ENCODE results near the gene THSD7B.

THSD7B gene

DNA sequence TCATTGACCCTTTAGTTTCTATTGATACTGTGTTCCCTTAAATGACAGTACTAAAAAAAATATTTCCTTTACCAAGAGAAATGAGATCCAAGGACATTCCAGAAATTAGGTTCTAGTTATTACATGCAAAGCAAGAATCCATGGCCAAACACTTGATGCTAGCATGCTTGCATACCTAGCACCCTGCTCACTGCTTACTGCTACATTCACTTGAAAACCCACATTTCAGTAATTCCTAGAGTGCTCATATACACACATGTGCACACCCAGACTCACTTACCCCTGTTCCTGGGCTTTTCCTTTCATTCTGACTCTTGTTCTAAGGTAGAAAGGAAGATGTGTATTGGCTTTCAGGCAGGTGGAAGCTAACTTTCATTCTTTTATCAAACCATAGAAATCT lies 395.9 kb downstream of the THSD7B start:
- DNase-seq: no peak

DNA sequence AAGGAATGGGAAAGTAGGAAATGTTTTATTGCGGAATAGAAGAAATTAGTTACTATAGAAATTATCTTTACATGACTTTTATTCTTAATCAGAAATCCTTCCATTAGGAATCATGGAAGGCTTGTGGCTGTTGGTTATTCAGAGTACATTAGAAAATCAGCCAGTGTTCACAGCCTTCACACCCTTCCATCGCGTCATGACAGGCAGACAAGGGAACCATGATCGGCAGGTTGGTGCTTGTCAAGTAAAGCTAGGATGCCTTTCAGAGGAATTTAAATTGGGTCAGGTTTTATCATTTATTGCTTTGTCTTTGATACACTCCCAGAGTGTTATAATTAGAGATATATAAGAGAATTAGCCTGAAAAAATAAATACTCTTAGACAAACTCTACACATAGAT lies 400.6 kb downstream of the THSD7B start:
- no peak for DNase-seq

DNA sequence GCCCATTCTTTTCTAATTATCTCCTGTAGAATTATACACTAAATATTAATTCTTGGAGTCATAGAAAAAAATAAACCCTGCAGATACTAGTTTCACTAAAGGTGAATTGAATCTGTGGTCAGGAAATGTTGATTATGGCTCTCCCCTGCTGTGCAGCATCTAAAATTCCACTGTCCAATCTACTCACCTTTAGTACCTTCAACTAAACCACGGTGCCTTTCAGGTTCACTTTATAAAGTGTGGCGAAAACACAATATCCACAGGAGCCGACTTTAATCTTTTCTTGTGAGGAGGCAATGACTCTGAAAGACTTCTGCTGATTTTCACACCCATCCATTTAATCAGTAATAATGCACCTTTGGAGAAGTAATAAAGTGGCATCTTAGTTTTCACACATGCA lies 402.3 kb downstream of the THSD7B start:
- no peak for DNase-seq

DNA sequence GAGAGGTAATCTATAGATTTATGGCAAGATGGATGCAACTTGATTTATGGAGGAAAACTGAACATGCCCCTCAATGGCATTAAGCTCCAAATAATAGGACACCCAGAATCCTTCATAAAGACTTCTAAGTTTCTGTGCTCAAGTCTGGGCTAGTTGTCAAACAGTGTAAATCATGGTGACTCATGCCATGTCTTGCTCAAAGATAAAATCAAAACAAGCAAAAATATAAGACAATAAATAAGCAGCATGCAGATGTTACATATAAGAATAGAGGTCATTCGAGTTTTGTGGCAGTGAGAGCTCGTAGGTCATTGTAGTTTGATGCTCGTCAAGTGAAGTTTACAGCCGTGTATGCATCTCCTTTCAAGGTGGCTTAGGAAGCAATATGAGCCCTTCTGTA lies 403.2 kb downstream of the THSD7B start:
- no peak for DNase-seq

DNA sequence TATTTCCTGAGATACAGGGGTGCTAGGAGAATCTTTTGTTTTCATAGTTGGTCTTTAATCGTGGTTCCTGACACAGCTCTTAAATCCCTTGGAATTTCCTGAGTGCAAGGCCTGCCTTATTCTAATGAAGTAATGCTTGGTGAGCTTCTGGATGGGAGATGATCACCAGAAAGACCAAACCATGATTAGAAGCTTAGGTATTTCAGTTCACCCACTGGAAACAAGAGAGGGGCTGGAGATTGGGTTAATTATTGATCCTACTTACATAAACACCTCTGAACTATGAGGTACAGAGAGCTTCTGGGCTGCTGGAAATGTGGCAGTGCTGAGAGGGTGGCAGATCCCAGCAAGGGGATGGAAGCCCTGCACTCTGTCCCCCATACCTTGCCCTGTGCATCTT lies 406.8 kb downstream of the THSD7B start:
- DNase-seq: no peak

DNA sequence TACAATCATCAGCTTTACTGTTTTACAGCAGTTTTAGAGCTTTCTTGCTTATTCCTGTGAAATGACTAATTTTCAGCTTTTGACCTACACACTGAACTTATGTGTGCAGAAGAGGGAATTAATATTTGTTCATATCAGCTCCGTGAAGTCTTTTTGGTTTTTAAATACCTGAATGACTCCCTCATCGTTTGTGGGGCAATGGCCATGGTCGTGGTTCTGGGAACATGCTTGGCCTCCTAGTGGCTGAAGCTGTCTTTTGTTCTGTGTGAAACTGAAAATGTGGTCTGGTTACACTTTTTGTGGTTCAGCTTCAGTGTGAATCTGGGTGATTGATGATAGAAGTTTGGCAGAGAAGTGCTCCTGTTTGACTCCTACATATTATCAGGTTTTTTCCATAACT lies 408.1 kb downstream of the THSD7B start:
- no peak for DNase-seq

DNA sequence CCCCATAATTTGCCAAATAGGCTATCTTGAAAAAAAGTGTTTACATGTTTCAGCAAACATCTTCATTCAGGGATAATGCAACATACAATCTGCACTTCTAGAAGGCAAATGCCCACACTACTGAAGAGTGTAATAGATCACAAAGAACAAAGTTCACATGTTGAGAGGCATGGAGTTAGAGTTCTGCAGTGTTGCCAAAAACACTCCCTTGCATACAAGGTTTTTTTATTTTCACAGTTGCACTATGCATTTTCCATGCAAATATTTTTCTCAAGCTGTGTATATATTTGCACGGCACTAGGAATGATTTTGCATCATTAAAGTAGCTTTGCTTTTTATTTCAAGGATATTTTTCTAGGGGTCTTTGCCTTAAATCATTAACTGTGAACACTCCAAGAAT lies 409.9 kb downstream of the THSD7B start:
- DNase-seq: no peak

DNA sequence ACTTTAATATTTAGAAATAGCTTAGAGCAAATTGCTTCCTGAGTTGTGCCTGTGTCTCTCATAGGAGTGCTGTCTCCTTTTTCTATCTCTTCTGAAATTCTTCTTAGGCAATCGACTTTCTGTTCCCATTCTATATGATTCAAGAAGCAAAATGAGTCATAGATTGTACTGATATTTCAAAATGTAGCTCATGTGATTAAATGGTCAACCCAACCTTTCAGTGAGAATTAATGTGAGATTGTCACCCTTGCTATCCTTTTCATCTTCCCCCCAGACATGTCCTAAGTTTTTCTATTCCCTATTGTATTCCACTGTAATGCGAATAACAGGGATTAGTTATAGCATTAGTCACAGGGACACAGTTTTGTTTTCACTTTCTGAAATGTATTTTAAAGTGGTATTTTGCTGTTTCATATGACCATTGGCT lies 413.6 kb downstream of the THSD7B start:
- no peak for DNase-seq

DNA sequence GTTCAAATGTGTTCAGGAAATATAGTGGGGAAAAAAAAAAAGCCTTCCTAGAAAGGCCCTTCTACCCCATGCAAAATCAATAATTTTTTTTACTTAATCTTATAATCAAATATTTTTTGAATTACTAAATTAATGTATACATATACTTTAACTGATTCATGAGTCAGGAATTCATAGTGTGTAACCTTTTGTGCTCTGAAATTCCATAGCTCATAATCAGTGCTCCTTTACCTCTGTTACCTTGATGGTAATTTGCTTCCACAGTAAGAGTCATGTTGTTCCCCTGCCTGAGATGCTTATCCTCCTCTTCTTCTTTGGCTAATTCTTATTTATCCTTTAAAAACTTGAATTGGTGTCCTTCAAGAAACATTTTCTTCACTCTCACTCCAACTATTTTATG lies 414.2 kb downstream of the THSD7B start:
- DNase-seq: no peak

DNA sequence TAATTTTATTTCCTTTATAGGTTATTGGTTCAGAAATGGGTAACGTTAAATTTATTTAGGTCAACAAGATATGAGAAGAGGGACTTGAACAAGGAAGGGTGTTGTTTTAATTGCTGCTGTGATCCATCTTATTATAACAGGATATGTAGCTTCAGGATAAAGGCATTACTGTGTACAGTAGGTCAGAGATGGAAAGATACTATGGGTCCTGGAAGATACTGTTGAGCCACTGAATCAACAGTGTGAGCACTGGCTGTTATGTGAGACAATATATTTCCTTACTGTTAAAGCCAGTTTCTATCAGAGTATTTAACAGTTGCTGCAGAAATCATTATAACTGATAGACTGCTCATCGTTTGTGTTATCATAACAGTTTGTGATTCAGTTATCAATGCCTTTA lies 414.7 kb downstream of the THSD7B start:
- no peak for DNase-seq

DNA sequence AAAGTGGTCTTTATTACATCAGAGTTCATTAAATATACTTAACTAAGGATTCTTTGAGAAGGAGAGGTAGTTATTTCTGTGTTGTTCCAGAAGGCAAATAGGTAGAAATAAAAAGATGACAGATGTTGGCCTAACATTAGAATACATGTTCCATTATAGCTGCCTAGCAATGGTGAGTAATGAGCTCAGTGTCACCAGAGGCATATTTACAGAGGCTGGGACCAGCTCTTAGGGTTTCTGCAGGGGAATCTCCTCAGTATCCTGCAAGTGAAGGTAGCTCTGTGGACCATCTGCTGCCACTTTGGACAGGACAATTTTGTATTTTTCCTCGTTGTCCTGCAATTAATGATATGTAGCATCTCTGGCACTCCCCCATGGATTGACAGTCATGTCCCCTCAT lies 416.0 kb downstream of the THSD7B start:
- no peak for DNase-seq

DNA sequence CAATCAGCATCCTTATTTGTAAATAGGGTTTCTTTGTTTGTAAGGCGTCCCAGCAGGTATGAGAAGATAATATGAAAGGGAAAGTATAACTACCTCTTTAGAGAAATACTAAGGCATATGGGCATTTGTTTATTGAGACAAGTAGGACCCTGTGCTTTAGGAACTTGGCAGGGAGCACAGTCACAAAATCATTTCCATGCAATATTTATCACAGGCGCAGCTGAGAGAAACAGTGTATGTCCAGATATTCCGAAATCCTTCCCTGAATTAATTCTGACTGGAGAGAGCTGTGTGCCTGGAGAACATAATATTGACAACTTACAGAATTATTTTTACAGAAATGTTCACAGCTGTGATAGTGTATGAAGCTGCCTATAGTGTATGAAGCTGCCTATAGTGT lies 416.7 kb downstream of the THSD7B start:
- DNase-seq: no peak

DNA sequence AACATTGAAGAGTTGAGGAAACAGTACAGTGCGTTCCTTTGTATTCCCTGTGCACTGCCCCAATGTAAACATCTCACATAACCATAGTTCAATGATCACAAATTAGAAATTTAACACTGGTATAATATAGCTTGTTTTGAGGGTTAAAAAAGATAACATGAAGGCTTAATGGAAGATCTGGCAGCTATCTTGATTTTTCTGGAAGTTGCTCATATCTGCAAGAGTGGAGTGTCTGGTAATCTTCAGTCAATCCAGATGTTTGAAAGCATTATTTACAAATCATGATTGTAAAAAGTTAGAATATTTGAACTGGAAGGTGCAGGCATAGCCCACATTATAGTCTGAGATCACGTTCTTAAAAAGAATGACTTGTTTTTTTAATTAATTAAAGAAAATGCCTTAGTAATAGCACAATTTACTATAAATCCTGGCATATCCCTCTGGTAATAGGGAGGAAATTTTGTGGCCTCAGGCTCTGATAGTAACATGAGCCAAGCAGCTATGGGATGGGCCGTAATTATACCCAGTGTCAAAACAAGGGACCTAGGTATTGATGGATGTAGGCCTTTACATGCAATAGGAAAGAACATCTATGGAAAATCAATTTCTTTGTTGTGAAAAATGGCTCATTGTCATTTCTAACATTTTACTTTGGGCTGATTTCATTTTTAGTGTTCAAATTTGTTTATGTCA lies 418.0 kb downstream of the THSD7B start:
- DNase-seq: no peak

DNA sequence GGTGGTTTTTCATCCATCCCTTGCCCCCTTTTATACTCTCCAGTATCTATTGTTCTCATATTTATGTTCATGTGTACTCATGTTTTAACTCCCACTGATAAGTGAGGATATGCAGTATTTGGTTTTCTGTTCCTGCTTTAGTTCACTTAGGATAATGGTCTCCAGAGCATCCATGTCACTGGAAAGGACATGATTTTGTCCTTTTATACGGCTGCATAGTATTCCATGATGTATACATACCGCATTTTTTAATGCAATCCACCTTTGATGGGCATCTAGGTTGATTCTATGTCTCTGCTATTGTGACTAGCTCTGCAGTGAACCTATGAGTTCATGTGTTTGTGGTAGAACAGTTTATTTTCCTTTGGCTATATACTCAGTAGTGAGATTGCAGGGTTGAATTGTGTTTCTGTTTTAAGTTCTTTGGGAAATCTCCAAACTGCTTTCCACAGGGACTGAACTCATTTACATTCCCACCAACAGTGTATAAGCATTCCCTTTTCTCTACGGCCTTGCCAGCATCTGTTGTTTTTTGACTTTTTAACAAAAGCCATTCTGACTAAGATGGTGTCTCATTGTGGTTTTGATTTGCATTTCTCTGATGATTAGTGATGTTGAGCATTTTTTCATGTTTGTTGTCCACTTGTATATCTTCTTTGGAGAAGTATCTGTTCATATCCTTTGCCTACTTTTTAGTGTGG lies 420.2 kb downstream of the THSD7B start:
- DNase-seq: no peak

DNA sequence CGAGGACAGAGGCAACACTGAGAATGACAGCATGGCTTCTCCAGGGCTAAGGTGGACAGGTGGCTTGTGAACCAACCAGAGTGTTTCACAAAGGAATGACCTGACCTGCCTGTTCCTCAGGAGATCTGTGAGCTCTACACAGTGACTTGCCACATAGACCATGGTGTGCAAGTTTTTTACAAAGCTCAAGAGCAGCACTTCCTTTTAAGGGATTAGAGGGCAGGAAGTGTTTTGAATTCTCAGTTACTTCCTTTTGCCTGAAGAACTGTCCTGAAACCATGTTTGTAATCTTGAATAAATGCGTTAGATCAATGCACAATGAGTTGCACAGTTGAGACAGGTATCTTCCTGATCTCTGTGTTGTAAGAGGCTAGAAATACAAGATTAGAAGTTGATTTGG lies 421.9 kb downstream of the THSD7B start:
- DNase-seq: no peak

DNA sequence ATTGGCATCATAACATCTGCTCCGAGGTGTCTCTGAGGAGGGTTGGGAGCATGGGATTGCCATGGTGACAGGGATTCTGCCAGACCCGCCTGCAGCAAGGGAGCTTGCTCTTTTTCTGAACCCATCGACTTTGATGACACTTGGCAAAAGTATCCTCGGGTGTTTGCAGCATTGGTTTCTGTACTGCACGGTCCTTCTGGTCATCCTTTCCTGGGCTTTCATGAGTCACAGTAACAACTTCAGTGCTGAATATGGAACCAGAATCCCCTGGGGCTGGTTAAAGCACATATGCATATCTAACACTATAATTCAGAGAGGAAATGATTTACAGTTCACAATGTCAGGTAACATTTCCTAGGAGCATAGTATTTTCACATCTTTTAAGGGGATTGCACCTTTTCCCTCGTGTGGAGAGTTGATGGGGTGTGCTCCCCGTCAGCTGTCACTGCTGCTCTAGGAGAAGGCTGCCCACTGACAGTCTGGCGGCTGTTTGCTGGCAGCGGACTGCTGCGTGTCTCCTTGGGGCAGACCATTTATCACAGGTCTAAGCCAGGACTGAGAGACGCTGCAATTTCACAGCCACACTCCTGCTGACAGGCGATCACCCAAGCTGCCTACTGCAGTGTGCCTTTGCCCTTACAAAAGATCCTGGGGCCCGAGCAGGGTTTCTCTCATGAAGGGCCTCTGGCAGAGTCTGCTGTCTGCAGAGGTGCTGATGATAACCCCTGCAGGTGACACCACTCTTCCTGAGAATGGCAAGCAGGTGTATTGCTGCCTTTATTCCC lies 425.3 kb downstream of the THSD7B start:
- DNase-seq: no peak

DNA sequence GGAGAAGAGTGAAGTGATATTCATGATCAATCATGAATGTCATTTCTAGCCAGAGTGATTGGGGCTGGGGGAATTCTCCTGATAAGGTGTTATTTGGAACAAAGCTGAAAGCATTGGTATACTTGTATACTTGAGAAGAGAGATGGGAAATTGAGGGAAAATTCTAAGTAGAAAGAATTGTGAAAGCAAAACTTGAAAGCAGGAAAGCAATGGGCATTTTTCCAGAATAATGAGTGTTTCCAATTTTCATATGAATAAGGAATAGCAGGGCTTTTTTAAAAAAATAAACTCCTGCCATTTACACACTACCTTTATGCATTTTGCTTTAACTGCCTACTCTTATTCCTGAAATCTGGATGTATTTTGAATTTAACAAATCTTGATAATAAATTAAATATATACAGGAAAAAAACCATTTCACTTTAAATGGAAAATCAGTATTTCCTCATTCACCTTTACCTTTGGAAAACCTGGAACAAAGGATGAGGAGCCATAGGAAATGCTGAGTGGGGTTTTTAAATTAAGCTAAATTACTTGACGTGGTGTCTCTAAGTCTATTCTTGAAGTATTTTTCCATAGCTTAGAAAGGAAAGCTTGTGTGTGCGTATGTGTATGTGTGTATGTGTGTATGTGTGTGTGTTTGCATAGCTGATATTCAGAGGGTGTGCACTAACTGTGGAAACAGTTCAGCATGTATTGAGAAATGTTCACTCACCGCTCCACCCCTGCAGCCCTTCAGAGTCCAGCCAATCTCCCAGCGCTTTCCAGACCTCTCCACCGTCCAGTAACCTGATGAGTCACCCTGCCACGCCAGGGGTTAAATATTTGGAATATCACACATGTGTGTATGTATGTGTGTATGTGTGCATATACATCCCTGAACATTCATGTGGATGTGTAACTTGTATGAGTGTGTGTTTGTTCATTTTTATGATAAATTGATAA lies 427.3 kb downstream of the THSD7B start:
- no peak for DNase-seq

DNA sequence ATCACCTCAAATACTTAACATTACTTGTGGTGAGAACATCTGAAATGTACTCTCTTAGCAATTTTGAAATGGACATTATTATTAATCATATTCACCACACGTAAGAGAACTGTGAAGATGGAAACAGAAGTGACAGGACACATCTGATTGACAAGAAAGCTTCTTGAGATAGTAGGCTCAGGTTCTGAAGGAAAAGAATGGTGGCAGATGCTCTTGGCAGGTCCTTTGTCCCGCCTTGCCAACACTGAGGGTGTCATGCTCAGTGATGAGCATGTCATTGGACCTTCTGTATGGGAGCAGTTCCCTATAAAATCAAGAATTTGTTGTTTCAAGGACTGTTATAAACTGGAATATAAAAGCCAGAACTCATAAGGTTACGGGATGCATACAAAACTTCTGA lies 428.1 kb downstream of the THSD7B start:
- DNase-seq: no peak

DNA sequence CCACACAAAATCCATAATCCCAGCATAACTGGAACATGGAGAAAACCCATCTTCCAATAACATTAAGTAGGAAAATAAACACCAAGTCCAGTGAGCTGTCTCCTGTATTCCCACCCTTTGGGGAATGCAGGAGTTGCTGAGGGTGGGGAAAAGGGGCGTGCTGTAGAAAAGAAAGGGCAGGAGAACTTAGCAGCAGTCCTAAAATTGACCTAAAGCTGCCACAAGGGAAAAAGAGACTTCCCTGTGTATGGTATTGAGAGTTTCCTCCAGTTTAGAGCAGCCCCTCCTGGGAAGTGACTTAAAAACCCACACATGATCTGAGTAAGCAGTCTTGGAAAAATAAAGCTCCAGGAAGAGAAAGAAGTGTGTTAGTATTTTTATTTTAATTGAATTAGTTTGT lies 428.8 kb downstream of the THSD7B start:
- DNase-seq: no peak

DNA sequence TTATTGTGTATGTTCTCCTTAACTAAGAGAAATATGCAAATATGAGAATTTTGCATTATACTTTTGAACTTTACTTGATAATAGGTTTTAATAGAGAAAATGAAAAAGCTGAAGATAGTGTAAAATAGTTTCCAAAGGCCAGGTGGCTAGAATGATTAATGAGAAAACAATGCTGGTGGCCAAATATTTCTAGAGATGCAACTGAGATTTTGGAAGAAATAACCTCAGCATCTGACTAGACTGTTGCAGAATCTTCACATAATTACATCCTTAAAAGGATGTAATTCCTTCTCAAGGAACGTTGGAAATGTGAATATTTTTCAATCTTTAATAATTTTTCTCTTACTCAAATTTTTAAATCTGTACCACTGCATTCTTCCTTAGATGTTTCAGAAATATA lies 434.4 kb downstream of the THSD7B start:
- no peak for DNase-seq

DNA sequence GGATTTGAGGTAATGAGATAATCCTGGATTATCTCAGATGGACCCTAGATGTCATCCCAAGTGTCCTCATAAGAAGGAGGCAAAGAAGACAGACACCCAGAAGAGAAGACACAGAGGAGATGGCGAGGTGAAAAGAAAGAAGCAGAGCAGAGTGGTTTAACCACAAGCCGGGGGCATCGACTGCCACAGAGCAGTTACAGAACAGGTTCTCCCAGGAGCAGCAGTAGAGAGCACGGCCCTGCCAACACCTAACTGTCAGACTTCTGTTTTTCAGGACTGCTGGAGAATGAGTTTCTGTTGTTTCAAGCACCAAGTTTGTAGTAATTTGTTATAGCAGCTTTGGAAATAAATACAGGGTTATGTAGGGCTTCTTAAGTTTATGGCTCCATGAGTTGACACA lies 437.0 kb downstream of the THSD7B start:
- DNase-seq: no peak

DNA sequence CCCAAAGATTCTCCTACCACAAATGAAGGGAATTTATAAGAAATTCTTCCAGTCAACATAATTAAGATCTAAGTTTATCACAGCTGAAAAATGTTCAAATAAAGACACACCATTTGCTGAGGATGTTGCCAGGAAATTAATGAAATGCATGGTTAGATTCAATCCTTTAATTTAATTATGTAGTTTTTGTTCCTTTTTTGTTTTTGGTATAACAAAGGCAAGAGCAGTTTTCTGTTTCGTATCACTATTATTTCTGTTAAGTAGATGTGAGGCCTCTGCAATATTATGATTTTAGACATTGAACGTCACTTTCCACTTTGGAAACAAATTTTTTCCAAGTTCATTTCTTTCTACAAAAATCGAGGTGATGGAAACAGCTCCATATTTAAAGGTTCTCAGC lies 440.0 kb downstream of the THSD7B start:
- no peak for DNase-seq

DNA sequence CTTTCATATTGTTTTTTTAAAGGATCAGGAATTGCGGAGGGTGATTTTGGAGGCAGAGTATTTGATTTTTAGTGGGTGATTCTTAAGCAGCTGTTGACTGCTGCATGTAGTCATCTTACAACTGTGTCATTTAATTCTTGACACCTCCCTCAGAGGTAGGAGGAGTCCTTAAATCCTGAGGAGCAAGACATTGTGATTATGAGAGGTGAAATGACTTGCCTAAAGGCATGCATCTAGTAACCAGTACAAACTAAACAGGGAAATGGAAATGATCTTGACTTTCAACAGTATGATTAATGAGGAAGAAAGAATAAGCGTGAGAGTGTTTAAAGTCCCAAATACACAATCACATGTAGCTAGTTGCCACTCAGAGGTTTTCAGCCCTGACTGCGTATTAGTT lies 440.7 kb downstream of the THSD7B start:
- DNase-seq: no peak

All from RPMI8226 (cell line).